Endodermal cell (in vitro differentiated cells): ENCODE data around the gene KLHL24. TPM values are rescaled to one million over a fixed set of nuclear protein-coding genes. Genes with fewer than 3 reads are reported as not detected.

Source experiments
- DNase-seq: peaks from one replicate; pipeline ENCODE4 v3.0.0-alpha.2; 2017
- H3K27ac ChIP-seq: 2 replicates; pipeline ENCODE4 v1.5.1; 2013; ENCODE audit warnings: mild to moderate bottlenecking, low read depth, low read length, moderate library complexity
- H3K27me3 ChIP-seq: 2 replicates; pipeline ENCODE4 v1.6.1; 2013; ENCODE audit warnings: mild to moderate bottlenecking, low read length, moderate library complexity; ENCODE audit not compliant: insufficient read depth, control insufficient read depth, poor library complexity, severe bottlenecking
- H3K36me3 ChIP-seq: 2 replicates; pipeline ENCODE4 v1.7.0; 2013; ENCODE audit warnings: mild to moderate bottlenecking, low read length, moderate library complexity; ENCODE audit not compliant: control insufficient read depth, insufficient read depth
- H3K4me1 ChIP-seq: one replicate; pipeline ENCODE4 v1.7.0; 2013; ENCODE audit warnings: low read length; ENCODE audit not compliant: control insufficient read depth, insufficient read depth
- H3K4me3 ChIP-seq: 2 replicates; pipeline ENCODE4 v1.5.1; 2013; ENCODE audit warnings: mild to moderate bottlenecking, low read length, moderate library complexity
- H3K9ac ChIP-seq: 2 replicates; pipeline ENCODE4 v1.6.1; 2013; ENCODE audit warnings: mild to moderate bottlenecking, low read length, moderate library complexity; ENCODE audit not compliant: poor library complexity, severe bottlenecking; ENCODE audit errors: extremely low read depth
- H3K9me3 ChIP-seq: 2 replicates; pipeline ENCODE4 v1.6.1; 2013; ENCODE audit warnings: mild to moderate bottlenecking, low read length, moderate library complexity; ENCODE audit not compliant: control insufficient read depth
- H3K27ac Mint-ChIP-seq: 2 replicates; pipeline ENCODE4 v1.8.0; 2020; ENCODE audit warnings: mixed read lengths
- H3K27me3 Mint-ChIP-seq: 2 replicates; pipeline ENCODE4 v1.8.0; 2021; ENCODE audit warnings: mild to moderate bottlenecking, mixed read lengths; ENCODE audit not compliant: insufficient read depth
- H3K36me3 Mint-ChIP-seq: 2 replicates; pipeline ENCODE4 v1.8.0; 2020; ENCODE audit warnings: low read depth, mixed read lengths
- H3K4me1 Mint-ChIP-seq: 2 replicates; pipeline ENCODE4 v1.8.0; 2020; ENCODE audit warnings: mixed read lengths
- H3K4me3 Mint-ChIP-seq: 2 replicates; pipeline ENCODE4 v1.8.0; 2020; ENCODE audit warnings: mild to moderate bottlenecking, moderate library complexity, mixed read lengths
- H3K9me3 Mint-ChIP-seq: 2 replicates; pipeline ENCODE4 v1.8.0; 2020; ENCODE audit warnings: mild to moderate bottlenecking, mixed read lengths
- WGBS, 2 experiments: methylation state at CpG; one replicate each; pipeline versions ENCODE4 v1.1.5 to v1.1.7; 2013; ENCODE audit warnings: missing lambda C conversion rate in 2 of 2, mixed read lengths in 1 of 2; ENCODE audit not compliant: insufficient coverage in 1 of 2, insufficient read length in 1 of 2; 5-methylcytosine and 5-hydroxymethylcytosine counted together
- total RNA-seq, 2 donors: library from RNA; stranded (reverse); fragmentation: NEBNext Ultra II Directional in 1 of 2; extraction: Animal tissue kit (Norgen Biotek cat#: 25700) in 1 of 2; gene quantifications; 2 replicates in 1 of 2; 3 replicates in 1 of 2; pipeline ENCODE4 v1.2.1, GENCODE V29; 2021
- TF ChIP-seq, protein P1 (sequence below): fragments of 200-600 bp; sonication (generic); conservative IDR thresholded peaks from 2 replicates; pipeline ENCODE4 v1.5.0; 2021; ENCODE audit warnings: antibody characterized with exemption, mild to moderate bottlenecking

KLHL24 gene
- total RNA-seq, 2 donors from 2014 or later = 29.9 to 39.9 TPM

DNA sequence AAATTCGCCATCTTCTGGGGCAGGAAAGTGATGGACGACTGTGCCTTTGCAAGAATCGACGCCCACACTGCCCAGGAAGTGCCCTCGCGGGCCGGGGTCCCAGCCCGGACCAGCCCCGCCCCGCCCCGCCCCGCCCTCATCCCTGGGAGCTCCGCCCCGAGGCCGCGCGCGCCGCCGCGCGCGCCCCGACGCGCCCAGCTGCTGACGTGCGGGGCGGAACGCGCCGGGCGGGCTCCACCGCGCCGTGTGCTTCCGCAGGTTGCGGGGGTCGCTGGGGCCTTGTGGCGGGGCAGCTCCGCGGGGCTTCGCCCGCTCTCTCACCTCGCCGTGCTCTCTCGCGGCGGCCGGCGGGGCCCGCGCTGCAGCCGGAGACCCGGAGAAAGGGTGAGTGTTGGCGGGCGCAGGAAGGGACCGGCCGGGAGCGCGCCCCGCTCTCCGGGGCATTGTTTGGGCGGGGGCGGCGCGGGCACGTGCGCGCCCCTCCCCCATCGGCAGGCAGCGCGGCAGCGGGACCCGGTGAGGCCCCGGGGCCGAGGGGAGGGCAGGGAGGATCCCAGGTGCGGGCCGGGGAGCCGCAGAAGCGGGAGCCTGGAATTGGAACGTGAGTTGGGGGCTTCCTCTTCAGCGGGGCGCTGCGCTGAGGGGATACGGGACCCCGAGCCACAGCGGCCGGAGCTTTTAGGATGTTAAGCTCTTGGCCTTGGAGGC lies 62.3 kb downstream of the KLHL24 start, which contains the start of gene YEATS2:
Gene YEATS2 (plus strand): TSS at position 188 of the 708 bp plus-strand sequence. CDS start 17,366 bp downstream, outside the sequence.
- Histone ChIP-seq H3K9me3 (no peaks in the 10 kb centered on the region), H3K27me3 (no peaks in the 10 kb centered on the region), H3K36me3 (peaks cover 5% of the 10 kb centered on the region), H3K27ac (peak within 1 kb of the TSS; percentile 93), H3K9ac (peak within 1 kb of the TSS; percentile 92), H3K4me3 (peak within 1 kb of the TSS; percentile 92), H3K4me1 (no peaks in the 10 kb centered on the region)
- TF ChIP-seq, protein P1, sequence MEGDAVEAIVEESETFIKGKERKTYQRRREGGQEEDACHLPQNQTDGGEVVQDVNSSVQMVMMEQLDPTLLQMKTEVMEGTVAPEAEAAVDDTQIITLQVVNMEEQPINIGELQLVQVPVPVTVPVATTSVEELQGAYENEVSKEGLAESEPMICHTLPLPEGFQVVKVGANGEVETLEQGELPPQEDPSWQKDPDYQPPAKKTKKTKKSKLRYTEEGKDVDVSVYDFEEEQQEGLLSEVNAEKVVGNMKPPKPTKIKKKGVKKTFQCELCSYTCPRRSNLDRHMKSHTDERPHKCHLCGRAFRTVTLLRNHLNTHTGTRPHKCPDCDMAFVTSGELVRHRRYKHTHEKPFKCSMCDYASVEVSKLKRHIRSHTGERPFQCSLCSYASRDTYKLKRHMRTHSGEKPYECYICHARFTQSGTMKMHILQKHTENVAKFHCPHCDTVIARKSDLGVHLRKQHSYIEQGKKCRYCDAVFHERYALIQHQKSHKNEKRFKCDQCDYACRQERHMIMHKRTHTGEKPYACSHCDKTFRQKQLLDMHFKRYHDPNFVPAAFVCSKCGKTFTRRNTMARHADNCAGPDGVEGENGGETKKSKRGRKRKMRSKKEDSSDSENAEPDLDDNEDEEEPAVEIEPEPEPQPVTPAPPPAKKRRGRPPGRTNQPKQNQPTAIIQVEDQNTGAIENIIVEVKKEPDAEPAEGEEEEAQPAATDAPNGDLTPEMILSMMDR = no peak
- peaks cover 6% of the 10 kb centered on the region for H3K36me3 Mint-ChIP-seq
- peak within 1 kb of the TSS; percentile 83 for H3K27ac Mint-ChIP-seq
- no peaks in the 10 kb centered on the region for H3K9me3 Mint-ChIP-seq
- WGBS, 2 experiments = 0 to 3% methylated on average over 6 to 89 of the region's 89 CpGs
- peak; percentile 91 for DNase-seq
- peak within 1 kb of the TSS; percentile 87 for H3K4me3 Mint-ChIP-seq
- H3K4me1 Mint-ChIP-seq = peaks cover 28% of the 10 kb centered on the region
- H3K27me3 Mint-ChIP-seq = no peaks in the 10 kb centered on the region

DNA sequence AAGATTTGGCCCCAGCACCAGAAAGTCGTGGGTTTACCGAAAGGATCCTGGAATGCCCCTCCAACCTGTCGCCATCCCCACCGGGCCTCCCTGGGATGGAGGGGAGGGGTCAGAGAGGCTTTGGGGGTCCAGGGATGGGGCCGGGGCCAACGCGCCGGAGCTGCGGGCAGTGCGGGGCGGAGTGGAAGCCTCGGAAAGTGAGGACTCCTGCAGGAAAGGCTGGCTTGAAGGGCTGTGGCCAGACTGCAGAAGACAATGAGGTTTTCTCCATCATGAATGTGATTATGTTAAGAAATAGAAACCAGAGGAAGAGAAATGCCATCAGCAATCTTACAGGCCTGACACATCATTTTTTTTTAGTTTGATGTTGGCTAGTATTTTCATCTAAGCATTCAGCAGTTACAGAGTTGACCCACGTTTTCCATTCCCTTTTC lies 62.9 kb downstream of the KLHL24 start:
- no peaks in the 10 kb centered on the region for H3K27me3 ChIP-seq
- no peak for DNase-seq
- 1 to 2% methylated on average over 9 to 13 of the region's 13 CpGs for WGBS, 2 experiments
- H3K4me1 ChIP-seq = no peaks in the 10 kb centered on the region
- H3K9ac ChIP-seq = peak overlapping the region; percentile 92
- Mint-ChIP-seq H3K36me3 (peaks cover 6% of the 10 kb centered on the region), H3K4me3 (peak overlapping the region; percentile 87), H3K9me3 (no peaks in the 10 kb centered on the region), H3K4me1 (peaks cover 28% of the 10 kb centered on the region), H3K27ac (peak overlapping the region; percentile 83), H3K27me3 (no peaks in the 10 kb centered on the region)
- no peaks in the 10 kb centered on the region for H3K9me3 ChIP-seq
- peak overlapping the region; percentile 93 for H3K27ac ChIP-seq
- H3K4me3 ChIP-seq = peak overlapping the region; percentile 92
- peaks cover 5% of the 10 kb centered on the region for H3K36me3 ChIP-seq
- TF ChIP-seq, protein P1 = no peak

DNA sequence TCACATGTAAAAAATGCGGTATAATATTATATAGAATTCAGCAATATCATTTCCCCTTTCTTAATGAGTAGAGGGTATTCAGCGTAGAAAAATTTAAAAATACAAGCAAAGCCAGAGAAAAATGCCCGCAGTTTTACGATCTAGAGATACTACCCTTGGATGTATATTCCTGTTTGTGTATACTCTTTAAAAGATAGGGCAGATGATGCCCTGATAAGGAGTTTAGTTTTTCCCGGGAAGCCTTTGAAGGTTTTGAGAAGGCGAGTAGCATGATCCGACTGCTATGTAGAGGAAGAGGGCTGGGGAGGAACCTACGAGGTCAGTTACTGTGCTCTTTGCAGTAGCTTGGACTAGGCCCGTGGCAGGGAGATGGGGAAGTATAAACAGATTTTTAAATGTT lies 63.3 kb downstream of the KLHL24 start:
- no peak for DNase-seq
- Histone ChIP-seq H3K27ac (no peak overlapping the region), H3K27me3 (no peaks in the 10 kb centered on the region), H3K9ac (peak overlapping the region; percentile 92), H3K9me3 (no peaks in the 10 kb centered on the region), H3K4me1 (no peaks in the 10 kb centered on the region), H3K4me3 (peak overlapping the region; percentile 92), H3K36me3 (peaks cover 5% of the 10 kb centered on the region)
- Mint-ChIP-seq H3K36me3 (peaks cover 6% of the 10 kb centered on the region), H3K27me3 (no peaks in the 10 kb centered on the region), H3K4me3 (peak overlapping the region; percentile 87), H3K9me3 (no peaks in the 10 kb centered on the region), H3K4me1 (peaks cover 28% of the 10 kb centered on the region), H3K27ac (peak overlapping the region; percentile 41)
- TF ChIP-seq, protein P1 = no peak
- WGBS, 2 experiments = 4 to 8% methylated on average over 8 of the region's 9 CpGs
